HG02588 (cell line): Measurements from ENCODE around the gene MECP2.

Experiments
- ATAC-seq: cut with Tn5 transposase; IDR thresholded peaks from one replicate; pipeline ENCODE4 v1.9.1; 2021; ENCODE audit warnings: mild to moderate bottlenecking, moderate library complexity; ENCODE audit not compliant: unreplicated experiment

MECP2 gene

GRCh38 chrX:153972368-153973126, 125.0 kb downstream of the MECP2 start, which contains the start of gene TMEM187:
TSS of gene TMEM187 (plus strand) at chrX:153972754. CDS start at chrX:153982063, 9,309 bp downstream.
- ATAC-seq: peak; percentile 49
